Measurements from ENCODE around the gene SMYD3. TPM values are rescaled to one million over a fixed set of nuclear protein-coding genes. Genes with fewer than 3 reads are reported as not detected.

The SMYD3 gene
- total and polyA plus RNA-seq, 5 donors = 6.8 to 11.6 (median 9.9) TPM

DNA sequence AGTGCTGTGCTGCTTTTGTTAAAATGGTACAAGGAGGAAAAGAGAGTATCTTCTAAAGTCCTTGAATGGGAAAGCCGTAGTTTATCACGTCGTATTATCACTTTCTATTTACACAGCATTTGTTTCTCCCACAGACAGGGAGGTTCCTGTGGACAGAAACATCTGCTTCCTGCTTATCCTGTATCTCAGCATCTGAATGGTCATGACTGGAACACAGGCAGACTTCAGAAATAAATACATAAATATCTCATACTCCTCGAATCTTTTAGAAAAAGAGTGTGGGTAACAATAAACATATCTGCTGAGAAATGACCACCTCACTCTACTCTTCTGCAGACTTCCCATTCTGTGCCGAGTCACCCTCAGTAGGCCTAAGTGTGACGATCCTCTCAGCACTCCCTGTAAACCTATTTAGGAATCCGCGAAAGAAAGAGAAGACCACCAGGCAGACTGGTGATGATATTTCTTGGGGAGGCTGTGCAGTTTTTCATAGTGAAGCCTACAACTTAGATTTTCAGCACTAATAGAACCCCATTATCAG is 393.5 kb downstream of the SMYD3 start:
- Histone ChIP-seq H3K27ac (ENCODE audit: low read length) (no peak overlapping the region), H3K4me3 (ENCODE audit: low read length) (no peak overlapping the region), H3K27me3 (ENCODE audit: control insufficient read depth, insufficient read depth) (no peaks in the 10 kb centered on the region), H3K9me3 (ENCODE audit: control insufficient read depth, low read length) (no peaks in the 10 kb centered on the region), H3K4me1 (ENCODE audit: control insufficient read depth, insufficient read depth, low read length) (peaks cover 1% of the 10 kb centered on the region)
- ATAC-seq (no peak), DNase-seq (no peak)
- 62% methylated on average over 8 of the region's 8 CpGs for WGBS
- intact Hi-C loops (cut with DNase I) = no loop called here

DNA sequence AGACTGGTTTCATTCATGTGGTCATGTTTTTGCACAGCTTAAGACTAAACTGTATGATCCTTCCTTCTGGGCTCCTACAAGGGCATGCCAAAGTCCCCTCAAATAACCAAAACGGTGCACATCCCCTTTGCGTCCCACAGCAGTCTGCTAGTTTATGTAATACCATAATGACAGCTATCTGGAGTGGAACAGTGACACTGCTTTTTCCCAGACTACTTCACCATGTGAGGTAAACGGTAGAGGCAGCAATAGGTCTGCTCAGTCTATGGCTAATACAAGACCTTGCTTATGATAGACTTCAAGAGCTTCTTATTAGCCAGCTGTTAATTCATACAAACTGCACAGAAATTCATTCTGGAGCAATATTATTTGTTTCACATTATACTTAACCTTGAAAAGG is 395.5 kb downstream of the SMYD3 start:
- WGBS = 76% methylated on average over 3 of the region's 3 CpGs
- ATAC-seq (no peak), DNase-seq (no peak)
- no peaks in the 10 kb centered on the region for H3K27me3 ChIP-seq (ENCODE audit: control insufficient read depth, insufficient read depth)
- H3K4me1 ChIP-seq (ENCODE audit: control insufficient read depth, insufficient read depth, low read length) = no peaks in the 10 kb centered on the region
- intact Hi-C loops (cut with DNase I) = no loop called here
- H3K27ac ChIP-seq (ENCODE audit: low read length) = no peak overlapping the region
- H3K9me3 ChIP-seq (ENCODE audit: control insufficient read depth, low read length) = no peaks in the 10 kb centered on the region
- no peak overlapping the region for H3K4me3 ChIP-seq (ENCODE audit: low read length)

DNA sequence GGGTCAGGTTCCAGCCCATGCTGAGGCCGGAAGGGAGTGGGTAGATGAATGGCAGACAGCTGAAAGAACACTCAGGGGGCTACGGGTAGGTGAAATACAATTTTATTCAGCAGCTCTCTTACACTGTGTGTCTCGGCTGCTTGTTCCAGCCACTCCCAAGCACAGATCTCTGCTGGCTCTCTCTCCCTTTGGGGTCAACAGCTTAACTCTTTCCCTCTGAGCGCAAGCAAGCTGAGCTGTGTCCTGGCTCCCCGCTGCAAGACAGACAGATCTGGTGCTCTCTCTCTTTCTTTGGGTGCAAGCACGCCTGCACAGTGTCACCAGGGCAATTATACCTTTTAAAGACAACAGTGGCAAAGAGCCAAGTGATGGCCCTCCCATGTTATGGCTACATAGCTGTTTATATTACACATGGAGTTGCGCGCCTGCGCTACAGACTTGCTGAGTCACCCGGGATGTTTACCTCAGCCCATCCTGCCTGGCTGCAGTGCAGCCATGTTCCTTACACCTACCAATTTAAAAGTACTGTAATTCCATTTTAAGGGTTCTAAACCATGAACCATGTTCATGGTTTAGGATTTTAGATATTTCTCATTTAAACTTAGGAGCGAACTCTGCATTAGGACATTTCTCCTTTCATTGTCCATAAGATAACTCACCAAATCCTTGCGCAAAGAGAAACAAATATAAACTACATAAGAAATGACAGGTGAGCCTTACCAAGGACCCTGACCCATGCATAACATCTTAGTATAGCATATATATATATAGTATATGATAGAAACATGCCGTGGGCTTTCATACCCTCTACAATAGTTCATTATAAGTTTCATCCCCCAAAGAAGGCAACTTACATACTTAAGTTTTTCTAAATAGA is 396.5 kb downstream of the SMYD3 start:
- intact Hi-C loops (cut with DNase I) = no loop called here
- no peaks in the 10 kb centered on the region for H3K9me3 ChIP-seq (ENCODE audit: control insufficient read depth, low read length)
- no peak overlapping the region for H3K27ac ChIP-seq (ENCODE audit: low read length)
- H3K4me1 ChIP-seq (ENCODE audit: control insufficient read depth, insufficient read depth, low read length) = no peaks in the 10 kb centered on the region
- DNase-seq = no peak
- H3K4me3 ChIP-seq (ENCODE audit: low read length) = no peak overlapping the region
- no peak for ATAC-seq
- 94% methylated on average over 13 of the region's 13 CpGs for WGBS
- H3K27me3 ChIP-seq (ENCODE audit: control insufficient read depth, insufficient read depth) = no peaks in the 10 kb centered on the region

DNA sequence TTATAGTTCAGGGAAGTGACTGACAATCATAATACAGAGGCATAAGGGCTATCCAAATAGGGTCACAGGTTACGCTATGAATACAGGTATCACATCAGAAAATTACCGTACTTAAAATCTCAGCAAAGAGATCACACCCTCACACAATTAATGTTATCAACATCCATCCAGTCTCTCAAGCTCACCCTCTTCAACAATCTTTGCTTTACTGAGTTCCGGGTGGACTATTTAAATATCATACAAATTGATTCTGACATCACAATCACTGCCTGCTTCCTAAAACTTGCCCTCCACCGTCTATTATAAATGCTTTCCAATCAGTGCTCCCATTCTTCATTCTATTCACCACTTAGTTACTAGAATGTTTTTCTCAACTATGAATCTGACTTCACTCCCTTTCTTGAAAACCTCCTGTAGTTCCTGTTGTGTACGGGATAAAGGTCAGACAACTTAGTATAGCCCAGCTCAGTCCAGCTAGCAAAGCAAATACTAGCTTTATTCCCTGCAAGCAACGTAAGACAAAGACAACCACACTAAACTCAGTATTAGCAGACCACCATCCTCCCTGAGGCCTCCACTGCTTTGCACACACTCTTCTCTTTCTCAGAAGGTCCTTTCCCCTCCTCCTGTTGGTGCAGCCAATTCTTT is 398.7 kb downstream of the SMYD3 start:
- WGBS = 77% methylated on average over 6 of the region's 6 CpGs
- H3K27ac ChIP-seq (ENCODE audit: low read length) = no peak overlapping the region
- H3K4me3 ChIP-seq (ENCODE audit: low read length) = no peak overlapping the region
- no peaks in the 10 kb centered on the region for H3K27me3 ChIP-seq (ENCODE audit: control insufficient read depth, insufficient read depth)
- DNase-seq (no peak), ATAC-seq (no peak)
- intact Hi-C loops (cut with DNase I) = no loop called here
- no peaks in the 10 kb centered on the region for H3K9me3 ChIP-seq (ENCODE audit: control insufficient read depth, low read length)
- no peaks in the 10 kb centered on the region for H3K4me1 ChIP-seq (ENCODE audit: control insufficient read depth, insufficient read depth, low read length)

DNA sequence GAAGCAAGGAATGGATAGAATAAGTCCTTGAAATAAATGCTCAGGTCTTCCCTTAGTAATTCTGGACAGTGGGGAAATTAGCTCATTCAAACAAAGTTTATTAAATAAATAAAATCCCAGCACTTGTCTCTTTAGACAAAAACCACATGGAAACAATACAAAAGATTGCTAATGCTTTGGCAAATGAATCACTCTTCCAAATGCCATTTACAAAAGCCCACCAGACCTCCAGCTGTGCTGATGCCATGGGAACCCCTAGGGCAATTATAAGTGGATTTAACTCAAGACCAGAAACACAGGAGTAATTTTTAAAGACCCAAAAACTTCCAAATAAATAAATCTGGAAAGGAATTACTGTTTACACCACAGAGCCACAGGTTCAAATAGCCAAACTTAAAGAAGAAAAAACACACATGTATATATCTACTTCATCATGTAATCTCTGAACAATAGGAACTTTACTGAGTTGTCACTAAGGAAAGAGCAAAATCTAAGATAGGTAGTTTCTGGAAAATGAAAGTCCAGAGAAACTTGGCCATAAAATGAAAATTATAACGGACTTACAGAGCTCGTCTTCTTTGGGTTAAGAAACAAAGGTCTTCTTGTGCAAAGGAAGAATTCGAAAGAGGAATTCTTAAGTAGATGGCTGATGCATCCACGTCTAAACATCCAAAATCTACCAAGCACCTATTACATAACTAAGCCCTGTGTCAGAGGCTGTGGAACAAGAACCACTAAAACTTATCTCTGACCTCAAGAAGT is 399.4 kb downstream of the SMYD3 start:
- no peaks in the 10 kb centered on the region for H3K4me1 ChIP-seq (ENCODE audit: control insufficient read depth, insufficient read depth, low read length)
- 48% methylated on average over 4 of the region's 4 CpGs for WGBS
- intact Hi-C loops (cut with DNase I) = no loop called here
- DNase-seq (no peak), ATAC-seq (no peak)
- H3K27ac ChIP-seq (ENCODE audit: low read length) = no peak overlapping the region
- H3K27me3 ChIP-seq (ENCODE audit: control insufficient read depth, insufficient read depth) = no peaks in the 10 kb centered on the region
- no peaks in the 10 kb centered on the region for H3K9me3 ChIP-seq (ENCODE audit: control insufficient read depth, low read length)
- no peak overlapping the region for H3K4me3 ChIP-seq (ENCODE audit: low read length)

DNA sequence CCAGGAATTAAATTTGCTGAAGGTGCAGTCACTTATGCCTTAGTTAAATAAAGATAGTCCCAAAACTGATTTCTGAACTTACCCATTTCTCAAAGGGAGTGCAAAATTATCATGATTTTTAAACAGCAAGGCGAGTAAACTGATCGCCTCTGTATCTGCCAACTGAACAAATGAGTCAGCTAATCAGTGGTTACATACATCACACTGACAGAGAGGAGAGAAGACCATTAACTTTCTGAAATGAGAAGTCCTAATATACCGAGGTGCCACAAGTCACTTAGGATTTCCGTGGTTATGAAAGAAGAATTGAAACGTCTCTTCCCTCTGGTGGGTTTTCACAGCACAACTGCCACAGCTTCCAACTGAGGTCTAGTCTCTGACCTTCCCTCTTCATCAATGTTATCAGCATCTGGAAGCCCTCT is 400.7 kb downstream of the SMYD3 start:
- ATAC-seq = no peak
- H3K27me3 ChIP-seq (ENCODE audit: control insufficient read depth, insufficient read depth) = no peaks in the 10 kb centered on the region
- DNase-seq = no peak
- intact Hi-C loops (cut with DNase I) = no loop called here
- no peaks in the 10 kb centered on the region for H3K4me1 ChIP-seq (ENCODE audit: control insufficient read depth, insufficient read depth, low read length)
- H3K9me3 ChIP-seq (ENCODE audit: control insufficient read depth, low read length) = no peaks in the 10 kb centered on the region
- no peak overlapping the region for H3K4me3 ChIP-seq (ENCODE audit: low read length)
- WGBS = 74% methylated on average over 5 of the region's 5 CpGs
- no peak overlapping the region for H3K27ac ChIP-seq (ENCODE audit: low read length)

DNA sequence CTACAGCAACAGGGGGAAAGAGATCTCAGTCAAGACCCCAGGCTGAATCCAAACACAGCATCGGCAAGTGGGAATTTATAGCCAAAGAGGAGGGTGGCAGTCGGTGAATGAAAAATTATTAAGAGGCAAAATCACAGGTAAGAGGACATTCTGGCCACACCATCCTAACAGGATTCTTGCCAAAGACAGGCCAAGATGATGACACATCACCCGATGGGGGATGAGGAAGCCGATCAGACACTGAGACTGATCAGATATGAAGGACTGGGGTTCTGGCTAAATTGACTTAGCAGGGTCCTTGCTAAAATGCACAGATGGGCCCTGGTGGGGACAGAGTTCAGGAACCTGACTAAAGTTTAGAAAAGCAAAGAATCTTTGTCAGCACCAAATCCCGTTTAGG is 402.2 kb downstream of the SMYD3 start:
- intact Hi-C loops (cut with DNase I) = no loop called here
- Histone ChIP-seq H3K27me3 (ENCODE audit: control insufficient read depth, insufficient read depth) (no peaks in the 10 kb centered on the region), H3K9me3 (ENCODE audit: control insufficient read depth, low read length) (no peaks in the 10 kb centered on the region), H3K4me3 (ENCODE audit: low read length) (no peak overlapping the region), H3K4me1 (ENCODE audit: control insufficient read depth, insufficient read depth, low read length) (no peaks in the 10 kb centered on the region), H3K27ac (ENCODE audit: low read length) (no peak overlapping the region)
- no peak for ATAC-seq
- DNase-seq = no peak
- WGBS = 83% methylated on average over 5 of the region's 5 CpGs

DNA sequence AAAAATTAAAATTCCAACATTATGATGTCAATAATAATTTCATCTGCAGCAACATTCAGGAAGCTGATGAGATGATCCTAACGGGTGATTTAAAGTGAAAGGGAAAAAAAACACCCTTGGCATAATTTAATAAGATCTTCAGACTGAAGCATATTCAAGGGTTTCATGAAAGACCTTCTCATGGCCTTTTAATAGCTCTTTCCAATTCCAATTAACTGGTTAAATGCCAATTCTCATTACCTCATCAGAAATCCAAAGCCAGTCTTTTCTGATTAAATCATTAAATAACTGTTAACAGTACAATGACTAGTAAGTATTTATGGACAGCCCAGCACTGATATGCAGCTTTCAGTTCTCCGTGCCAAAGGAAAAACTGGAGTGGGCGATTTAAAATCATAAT is 407.5 kb downstream of the SMYD3 start:
- DNase-seq (no peak), ATAC-seq (no peak)
- H3K27me3 ChIP-seq (ENCODE audit: control insufficient read depth, insufficient read depth) = no peaks in the 10 kb centered on the region
- 49% methylated on average over 3 of the region's 3 CpGs for WGBS
- H3K27ac ChIP-seq (ENCODE audit: low read length) = no peak overlapping the region
- H3K4me1 ChIP-seq (ENCODE audit: control insufficient read depth, insufficient read depth, low read length) = no peaks in the 10 kb centered on the region
- H3K9me3 ChIP-seq (ENCODE audit: control insufficient read depth, low read length) = no peaks in the 10 kb centered on the region
- H3K4me3 ChIP-seq (ENCODE audit: low read length) = no peak overlapping the region
- intact Hi-C loops (cut with DNase I) = no loop called here

DNA sequence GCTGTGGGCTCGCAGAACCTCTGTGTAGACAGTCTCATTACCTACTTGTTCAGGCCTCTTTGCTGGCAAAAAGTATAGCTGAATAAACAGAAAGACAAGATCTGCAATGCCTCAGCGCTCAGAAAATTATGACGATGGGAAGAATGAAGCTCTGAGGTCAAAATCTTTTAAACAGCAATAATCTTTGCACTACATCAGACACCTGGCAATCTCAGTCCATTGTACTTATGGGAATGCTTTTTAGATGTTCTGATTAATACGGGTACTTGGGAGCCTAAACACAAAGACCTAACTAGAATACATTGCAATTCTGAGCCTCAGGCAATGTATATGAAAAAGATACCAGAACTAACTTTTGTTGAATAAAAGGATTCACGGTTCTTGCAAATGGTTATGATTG is 410.7 kb downstream of the SMYD3 start:
- no peak for ATAC-seq
- no peaks in the 10 kb centered on the region for H3K9me3 ChIP-seq (ENCODE audit: control insufficient read depth, low read length)
- DNase-seq = no peak
- no peak overlapping the region for H3K27ac ChIP-seq (ENCODE audit: low read length)
- H3K4me1 ChIP-seq (ENCODE audit: control insufficient read depth, insufficient read depth, low read length) = no peaks in the 10 kb centered on the region
- intact Hi-C loops (cut with DNase I) = no loop called here
- no peak overlapping the region for H3K4me3 ChIP-seq (ENCODE audit: low read length)
- 95% methylated on average over 5 of the region's 5 CpGs for WGBS
- H3K27me3 ChIP-seq (ENCODE audit: control insufficient read depth, insufficient read depth) = no peaks in the 10 kb centered on the region

DNA sequence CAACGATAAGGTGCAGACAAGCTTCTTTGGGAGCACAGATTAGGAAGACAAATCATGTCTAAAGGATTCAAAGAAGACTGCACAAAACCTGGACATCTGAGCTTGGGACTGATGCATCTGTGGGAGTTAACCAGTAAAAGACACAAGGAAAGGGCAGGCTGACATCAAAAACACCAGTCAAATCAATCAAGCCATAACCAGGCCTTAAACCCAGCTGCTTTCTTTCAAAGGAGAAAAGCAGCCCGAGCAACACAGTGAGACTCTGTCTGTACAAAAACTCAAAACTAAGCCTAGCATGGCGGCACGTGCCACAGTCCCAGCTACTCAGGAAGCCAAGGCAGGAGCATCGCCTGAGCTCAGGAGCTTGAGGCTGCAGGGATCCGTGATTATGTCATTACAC is 411.6 kb downstream of the SMYD3 start:
- intact Hi-C loops (cut with DNase I) = no loop called here
- Histone ChIP-seq H3K9me3 (ENCODE audit: control insufficient read depth, low read length) (no peaks in the 10 kb centered on the region), H3K4me1 (ENCODE audit: control insufficient read depth, insufficient read depth, low read length) (no peaks in the 10 kb centered on the region), H3K27me3 (ENCODE audit: control insufficient read depth, insufficient read depth) (no peaks in the 10 kb centered on the region), H3K27ac (ENCODE audit: low read length) (no peak overlapping the region), H3K4me3 (ENCODE audit: low read length) (no peak overlapping the region)
- 90% methylated on average over 6 of the region's 6 CpGs for WGBS
- DNase-seq = no peak
- no peak for ATAC-seq

DNA sequence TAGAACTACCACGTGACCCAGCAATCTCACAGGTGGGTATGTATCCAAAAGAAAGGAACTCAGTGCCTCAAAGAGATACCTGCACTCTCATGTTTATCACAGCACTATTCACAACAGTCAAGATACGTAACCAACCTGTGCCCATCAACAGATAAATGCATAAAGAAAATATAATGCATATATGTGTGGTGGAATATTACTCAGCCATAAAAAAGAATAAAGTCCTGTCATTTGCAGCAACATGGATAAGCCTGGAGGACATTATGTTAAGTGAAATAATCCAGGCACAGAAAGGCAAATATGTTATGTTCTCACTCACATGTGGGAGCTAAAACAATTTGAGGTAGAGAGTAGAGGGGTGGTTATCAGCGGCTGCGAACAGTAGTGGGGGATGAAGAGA is 413.8 kb downstream of the SMYD3 start:
- ATAC-seq (no peak), DNase-seq (no peak)
- Histone ChIP-seq H3K9me3 (ENCODE audit: control insufficient read depth, low read length) (no peaks in the 10 kb centered on the region), H3K27ac (ENCODE audit: low read length) (no peak overlapping the region), H3K4me3 (ENCODE audit: low read length) (no peak overlapping the region), H3K27me3 (ENCODE audit: control insufficient read depth, insufficient read depth) (no peaks in the 10 kb centered on the region), H3K4me1 (ENCODE audit: control insufficient read depth, insufficient read depth, low read length) (no peaks in the 10 kb centered on the region)
- intact Hi-C loops (cut with DNase I) = no loop called here
- 98% methylated on average over 4 of the region's 4 CpGs for WGBS
